ENCODE measurements around the gene RCSD1.

- TF ChIP-seq, protein P1, sequence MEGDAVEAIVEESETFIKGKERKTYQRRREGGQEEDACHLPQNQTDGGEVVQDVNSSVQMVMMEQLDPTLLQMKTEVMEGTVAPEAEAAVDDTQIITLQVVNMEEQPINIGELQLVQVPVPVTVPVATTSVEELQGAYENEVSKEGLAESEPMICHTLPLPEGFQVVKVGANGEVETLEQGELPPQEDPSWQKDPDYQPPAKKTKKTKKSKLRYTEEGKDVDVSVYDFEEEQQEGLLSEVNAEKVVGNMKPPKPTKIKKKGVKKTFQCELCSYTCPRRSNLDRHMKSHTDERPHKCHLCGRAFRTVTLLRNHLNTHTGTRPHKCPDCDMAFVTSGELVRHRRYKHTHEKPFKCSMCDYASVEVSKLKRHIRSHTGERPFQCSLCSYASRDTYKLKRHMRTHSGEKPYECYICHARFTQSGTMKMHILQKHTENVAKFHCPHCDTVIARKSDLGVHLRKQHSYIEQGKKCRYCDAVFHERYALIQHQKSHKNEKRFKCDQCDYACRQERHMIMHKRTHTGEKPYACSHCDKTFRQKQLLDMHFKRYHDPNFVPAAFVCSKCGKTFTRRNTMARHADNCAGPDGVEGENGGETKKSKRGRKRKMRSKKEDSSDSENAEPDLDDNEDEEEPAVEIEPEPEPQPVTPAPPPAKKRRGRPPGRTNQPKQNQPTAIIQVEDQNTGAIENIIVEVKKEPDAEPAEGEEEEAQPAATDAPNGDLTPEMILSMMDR (IDR thresholded peaks at IDR 0.05) = no peak
- no peak for TF ChIP-seq POLR2A (IDR thresholded peaks at IDR 0.05)
These were observed 41.9 kb downstream of the RCSD1 start for GRCh38 chr1:167671727-167672511.

Measured in testis (tissue), 2 donors.